Measurements from ENCODE around the gene PFKP.

- TF ChIP-seq CTCF (IDR thresholded peaks at IDR 0.05) (peak in 2 of 6 experiments; percentile 7 to 16), POLR2A (IDR thresholded peaks at IDR 0.05) (peak in 1 of 2 donors; percentile 30)
Measured at GRCh38 chr10:3090914-3091787, 23.8 kb downstream of the PFKP start.
